Endometrial microvascular endothelial cells (primary cell): ENCODE results near the gene HIPK2. TPM values are rescaled to one million over a fixed set of nuclear protein-coding genes. Genes with fewer than 3 reads are reported as not detected.

Experiments
- in situ Hi-C: cut with HindIII; loops from 2 replicates; pipeline ENCODE4 v1.10.0; 2017; ENCODE audit warnings: low sequenced_read_pairs, low pct_unique_long_range_greater_than_20kb; ENCODE audit errors: inconsistent ontology term
- total RNA-seq: library from RNA; depleted of rRNA; stranded (reverse); fragments of >200 nt; gene quantifications from one replicate; pipeline ENCODE4 v1.2.3, GENCODE V29; 2015; ENCODE audit errors: inconsistent ontology term

The HIPK2 gene
- total RNA-seq, 1 donor from 2014 or later = 17.9 TPM

GRCh38 chr7:139523199-139523941 lies 254.4 kb downstream of the HIPK2 start, which contains the start of gene CLEC2L:
Gene CLEC2L (plus strand): TSS chr7:139523685. CDS start chr7:139523928, 243 bp downstream.
- in situ Hi-C loops = no loop called here

DNA sequence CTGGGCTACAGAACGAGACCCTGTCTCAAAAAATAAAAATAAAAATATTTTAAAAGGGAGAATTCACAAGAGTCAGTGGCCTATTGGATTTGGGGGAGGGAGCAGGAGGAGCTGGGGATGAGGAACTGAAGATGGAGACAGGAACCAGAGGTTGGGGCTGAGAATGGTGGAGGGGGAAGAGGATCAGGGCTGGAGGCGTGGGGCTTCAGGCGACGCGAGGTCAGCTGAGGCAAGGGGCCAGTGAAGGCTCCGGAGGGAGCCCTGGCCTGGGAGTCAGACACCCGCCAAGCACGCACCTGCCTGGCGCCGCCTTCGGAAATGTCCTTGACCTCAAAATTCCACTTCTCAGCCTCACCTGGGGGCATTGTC lies 255.0 kb downstream of the HIPK2 start:
- in situ Hi-C loops = no loop called here

DNA sequence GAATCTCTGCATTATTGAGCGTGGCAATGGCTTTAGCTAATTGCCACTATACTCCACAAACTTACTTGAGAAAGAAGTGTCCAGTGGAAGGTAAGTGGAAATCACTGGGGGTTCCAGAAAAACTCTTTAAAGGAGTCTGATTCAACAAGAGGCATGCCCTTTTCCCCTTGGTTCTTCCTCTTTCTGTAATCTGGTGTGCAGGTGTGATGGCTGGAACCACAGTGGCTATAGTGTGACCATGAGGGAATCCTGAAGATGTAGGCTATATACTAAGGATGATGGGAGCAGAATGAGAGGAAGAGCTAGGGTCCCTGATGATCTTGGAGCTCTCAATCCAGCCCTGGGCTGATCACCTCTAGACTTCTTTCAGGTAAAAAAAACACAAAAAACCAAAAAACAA lies 256.4 kb downstream of the HIPK2 start:
- in situ Hi-C loops = no loop called here

- in situ Hi-C loops = no loop called here
Measured at GRCh38 chr7:139515266-139515665, 262.5 kb downstream of the HIPK2 start.

Other genes starting within 250 kb of the HIPK2 start
- 6.3 TPM for gene TBXAS1, start 51.3 kb upstream of the HIPK2 start, total RNA-seq